Midbrain (tissue), 1 donor: ENCODE results near the gene AUNIP.

Experiments used
- DNase-seq: peaks from one replicate; lab custom pipeline; 2025; lab: John Stamatoyannopoulos, UW

The AUNIP gene

DNA sequence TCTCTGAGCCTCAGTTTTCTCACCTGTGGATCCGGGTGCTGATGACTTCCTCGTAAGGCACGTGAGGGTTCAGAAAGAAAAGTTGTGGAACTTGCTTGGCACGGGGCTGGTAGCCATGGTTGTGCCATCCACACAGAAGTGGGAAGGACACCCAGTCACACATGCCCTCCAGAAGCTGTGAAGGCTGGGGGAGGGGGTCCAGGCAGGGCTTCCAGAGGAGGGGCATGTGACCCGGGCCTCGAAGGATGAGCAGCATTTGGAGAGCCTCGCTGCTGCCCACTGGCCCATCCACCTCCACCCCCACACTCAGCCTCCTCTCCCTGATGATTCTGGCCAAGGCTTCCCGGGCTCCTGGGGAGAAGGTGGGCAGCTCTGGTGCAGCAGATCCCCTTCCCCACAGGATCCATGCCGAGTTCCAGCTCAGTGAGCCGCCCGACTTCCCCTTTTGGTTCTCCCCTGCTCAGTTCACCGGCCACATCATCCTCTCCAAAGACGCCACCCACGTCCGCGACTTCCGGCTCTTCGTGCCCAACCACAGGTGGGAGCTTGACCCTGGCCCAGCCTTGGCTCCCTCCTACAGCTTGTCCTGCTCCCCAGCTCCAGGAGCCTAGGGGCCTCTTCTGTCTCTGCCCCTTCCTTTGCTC lies 49.9 kb downstream of the AUNIP start:
- DNase-seq = no peak

GRCh38 chr1:25808481-25809244 lies 50.6 kb downstream of the AUNIP start:
- DNase-seq = no peak

DNA sequence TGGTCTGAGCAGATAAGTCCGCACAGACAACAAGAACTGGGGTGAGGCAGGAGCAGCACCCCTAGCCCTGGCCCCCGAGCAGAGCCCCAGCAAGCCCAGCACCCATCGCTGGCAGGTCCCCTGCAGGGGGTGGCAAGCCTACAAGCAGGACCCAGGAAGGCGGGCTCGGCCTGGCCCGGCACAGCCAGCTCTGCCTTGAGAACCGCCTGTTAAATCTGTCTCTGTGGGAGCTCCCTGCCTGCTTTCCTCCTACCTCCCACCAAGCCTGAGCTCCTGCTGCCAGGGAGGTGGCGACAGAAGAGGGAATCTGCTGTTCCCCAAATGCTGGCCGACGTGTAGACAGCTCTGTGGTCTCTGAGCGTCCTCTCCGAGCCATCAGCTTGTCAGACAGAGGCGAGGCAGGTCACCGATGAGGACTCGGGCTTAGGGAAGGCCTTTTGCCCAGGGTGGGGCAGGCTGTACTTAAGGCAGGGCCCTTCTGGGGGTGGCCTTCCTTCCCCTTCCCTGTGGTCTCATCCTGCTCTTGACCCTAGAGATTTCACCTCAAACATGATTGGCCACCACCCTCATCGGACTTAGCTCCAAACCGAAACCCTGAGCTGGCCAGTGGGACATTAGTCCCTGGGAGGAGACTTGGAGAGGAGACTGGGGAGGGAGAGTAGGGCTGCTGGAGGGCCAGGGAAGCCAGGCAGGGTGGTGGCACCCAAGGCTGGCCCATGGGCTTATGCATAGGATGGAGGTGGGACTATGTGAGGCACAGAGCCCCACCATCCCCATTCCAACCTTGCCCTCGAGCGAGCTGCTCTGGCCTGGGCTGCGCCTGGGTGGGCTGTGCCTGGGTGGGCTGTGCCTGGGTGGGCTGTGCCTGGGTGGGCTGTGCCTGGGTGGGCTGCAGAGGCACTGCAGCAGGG lies 51.5 kb downstream of the AUNIP start:
- DNase-seq = no peak

DNA sequence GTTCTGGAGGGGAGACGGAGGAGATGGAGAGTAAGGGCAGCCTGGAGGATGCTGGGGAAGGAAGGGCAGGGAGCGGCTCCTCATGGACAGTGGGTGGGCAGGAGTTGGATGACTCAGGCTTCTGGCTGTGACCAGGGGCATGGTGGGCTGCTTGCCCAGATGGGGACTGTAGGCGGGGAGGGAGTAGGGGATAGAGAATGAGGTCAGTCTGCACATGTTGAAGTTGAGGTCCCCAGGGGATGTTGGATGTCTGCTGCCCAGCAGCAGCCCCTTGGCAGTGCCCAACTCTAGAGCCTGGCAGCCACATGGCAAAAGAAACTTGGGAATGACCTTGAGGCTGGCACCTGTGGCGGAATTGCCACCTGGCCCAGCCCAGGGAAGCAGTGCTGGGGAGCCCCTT lies 52.8 kb downstream of the AUNIP start:
- DNase-seq = no peak

- DNase-seq = peak; percentile 62
Measured at GRCh38 chr1:25805863-25806225, 53.4 kb downstream of the AUNIP start.

DNA sequence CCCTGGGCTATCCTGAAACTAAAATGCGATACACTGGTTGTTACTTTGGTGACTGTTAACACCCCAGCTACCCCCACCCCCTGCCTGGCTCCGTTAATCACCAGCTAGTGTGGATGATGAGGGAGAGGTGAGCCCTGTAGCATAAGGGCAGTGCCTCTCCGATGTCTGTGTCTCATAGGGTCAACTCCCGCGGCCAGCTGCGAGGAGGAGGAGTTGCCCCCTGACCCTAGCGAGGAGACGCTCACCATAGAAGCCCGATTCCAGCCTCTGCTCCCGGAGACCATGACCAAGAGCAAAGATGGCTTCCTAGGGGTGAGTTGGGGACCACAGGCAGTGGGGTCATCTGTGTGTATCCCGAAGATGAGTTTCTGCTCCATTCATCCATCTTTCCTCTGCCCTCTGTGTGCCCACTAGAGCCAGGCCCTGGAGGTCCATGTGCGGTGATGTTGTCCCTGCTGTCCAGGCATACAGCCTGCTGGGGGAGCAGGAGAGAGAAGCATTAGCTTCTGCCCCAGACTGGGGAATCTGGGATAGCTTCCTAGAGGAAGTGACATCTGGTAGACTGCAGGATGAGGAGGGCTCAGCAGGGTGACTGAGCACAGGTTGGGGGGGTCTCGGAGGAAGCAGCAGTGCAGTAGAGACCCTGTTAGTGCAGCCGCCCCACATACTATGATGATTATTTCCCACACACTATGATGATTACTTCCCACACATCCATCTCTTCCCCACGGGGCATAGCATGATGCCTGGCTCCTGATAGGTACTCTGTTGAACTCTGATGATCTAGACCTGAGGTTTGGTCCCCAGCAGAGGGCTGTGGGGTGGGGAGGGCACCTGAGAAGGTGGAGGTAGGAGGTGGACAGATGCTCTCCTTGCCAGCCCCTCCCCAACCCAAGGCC lies 54.0 kb downstream of the AUNIP start:
- no peak for DNase-seq

DNA sequence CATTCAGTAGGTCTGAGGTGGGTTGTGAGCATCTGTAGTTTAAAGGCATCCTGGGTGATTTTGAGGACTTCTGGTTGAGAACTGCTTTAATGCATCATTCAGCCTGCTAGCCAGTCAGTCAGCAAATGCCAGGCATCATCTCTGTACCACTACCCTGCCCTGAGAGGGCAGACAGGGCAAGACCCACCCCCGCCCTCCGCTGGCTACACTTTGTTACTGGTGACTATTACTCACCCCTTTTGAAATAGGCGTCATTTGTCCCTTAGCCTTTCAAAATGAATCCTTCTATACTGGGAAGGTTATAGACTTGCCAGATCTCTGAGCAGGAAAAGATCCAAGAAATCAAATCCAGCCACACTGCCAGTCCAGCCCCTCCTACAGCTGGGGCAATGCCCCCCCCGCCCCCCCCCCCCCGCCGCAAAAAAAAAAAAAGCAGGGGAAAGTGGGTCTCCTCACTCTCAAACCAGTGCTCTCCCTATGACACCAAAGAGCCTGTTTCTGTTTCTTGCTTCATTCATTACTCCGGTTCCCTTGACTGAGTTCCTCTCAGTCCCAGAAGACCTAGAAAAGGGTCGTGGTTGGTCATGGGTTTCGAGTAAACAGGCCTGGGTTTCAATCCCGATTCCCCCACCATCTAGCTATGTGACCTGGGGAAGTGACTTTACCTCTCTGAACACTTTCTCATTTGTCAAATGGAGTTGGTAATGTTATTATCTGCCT lies 54.9 kb downstream of the AUNIP start:
- DNase-seq = no peak

DNA sequence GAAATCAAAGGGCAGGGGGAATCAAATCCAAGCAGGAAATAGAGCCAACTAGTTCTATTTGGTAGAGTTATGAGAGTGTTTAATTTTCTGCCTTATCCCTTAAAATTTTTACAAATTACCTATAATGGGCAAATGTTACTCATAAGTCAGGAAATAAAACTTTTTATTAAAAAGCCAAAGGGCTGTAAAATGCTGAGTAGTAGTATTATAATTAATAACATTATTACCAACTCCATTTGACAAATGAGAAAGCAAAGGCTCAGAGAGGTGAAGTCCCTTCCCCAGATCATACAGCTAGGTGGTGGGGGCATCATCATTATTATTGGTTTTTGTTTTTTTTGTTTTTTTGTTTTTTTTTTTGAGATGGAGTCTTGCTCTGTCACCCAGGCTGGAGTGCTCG lies 55.9 kb downstream of the AUNIP start:
- no peak for DNase-seq

DNA sequence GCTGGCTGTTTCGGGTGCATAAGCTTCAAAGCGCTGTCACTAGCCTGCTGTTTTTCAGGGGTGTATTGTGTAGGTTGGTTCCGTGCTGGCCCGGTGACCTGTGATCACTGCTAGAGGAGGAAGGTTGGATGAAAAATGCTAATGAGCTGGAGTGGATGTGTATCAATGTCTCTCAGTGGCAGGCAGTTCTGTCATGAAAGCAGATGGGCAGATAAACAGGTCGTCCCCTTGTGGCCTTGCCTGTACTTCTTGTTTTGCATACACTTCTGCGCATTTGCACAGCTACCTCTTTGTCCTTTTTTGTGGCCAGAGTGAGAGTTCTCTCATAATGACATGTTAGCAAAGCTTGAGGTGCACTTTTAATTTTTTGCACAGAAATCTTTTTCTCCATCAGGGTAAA lies 56.3 kb downstream of the AUNIP start:
- no peak for DNase-seq

GRCh38 chr1:25800703-25801377 lies 58.4 kb downstream of the AUNIP start:
- no peak for DNase-seq

- DNase-seq = peak; percentile 50
Measured at GRCh38 chr1:25799935-25800702, 59.1 kb downstream of the AUNIP start, which contains the start of gene SELENON. TSS of gene SELENON (plus strand) at chr1:25800193. CDS start at chr1:25800231, 38 bp downstream.

DNA sequence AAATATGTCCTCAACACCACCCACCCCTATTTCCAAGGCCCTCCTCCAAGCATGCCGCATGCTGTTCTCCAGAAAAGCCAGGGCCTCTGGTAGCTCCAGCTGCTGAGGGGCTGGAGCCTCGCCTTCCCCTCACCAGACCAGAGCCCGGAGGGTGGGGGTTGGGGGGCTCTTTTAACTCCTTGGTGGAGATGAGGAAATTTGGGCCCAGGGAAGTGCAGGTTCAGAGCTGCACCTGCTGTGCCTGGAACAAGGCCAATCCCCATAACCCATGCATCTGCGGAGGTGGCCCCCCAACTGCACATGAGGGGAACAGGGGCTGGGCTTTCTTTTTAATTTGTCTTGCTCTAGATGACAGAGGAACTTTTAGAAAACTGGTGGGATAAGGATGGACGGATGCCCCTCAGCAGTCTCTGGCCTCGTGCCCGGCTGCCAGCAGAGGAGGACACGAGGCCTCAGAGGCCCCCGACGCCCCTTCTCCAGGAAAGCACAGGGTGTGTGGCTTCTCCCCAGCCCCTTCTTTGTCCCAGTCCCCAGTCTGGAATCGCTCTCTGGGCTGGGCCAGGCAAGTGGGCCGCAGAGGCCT lies 59.8 kb downstream of the AUNIP start:
- DNase-seq = no peak

- DNase-seq = no peak
Measured at GRCh38 chr1:25798666-25799351, 60.4 kb downstream of the AUNIP start.

DNA sequence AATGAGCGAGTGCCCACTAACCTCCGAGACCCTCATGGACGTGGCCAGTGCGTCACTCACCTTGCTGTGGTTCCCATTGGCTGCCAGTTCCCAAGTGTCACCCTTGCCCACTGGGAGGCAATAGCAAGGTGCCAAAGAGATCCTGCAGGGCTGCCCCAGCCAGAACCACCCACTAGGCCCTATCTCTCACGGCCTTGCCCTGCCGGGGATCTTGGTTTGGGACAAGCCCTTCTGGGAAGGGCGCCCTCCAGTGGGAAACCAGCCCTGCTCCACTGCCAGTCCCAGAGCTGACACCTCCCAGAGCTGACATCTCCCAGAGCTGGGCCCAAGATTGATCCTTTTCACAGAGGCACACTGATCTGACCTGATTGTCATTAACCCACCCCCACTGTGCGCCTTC lies 61.3 kb downstream of the AUNIP start:
- DNase-seq = no peak

DNA sequence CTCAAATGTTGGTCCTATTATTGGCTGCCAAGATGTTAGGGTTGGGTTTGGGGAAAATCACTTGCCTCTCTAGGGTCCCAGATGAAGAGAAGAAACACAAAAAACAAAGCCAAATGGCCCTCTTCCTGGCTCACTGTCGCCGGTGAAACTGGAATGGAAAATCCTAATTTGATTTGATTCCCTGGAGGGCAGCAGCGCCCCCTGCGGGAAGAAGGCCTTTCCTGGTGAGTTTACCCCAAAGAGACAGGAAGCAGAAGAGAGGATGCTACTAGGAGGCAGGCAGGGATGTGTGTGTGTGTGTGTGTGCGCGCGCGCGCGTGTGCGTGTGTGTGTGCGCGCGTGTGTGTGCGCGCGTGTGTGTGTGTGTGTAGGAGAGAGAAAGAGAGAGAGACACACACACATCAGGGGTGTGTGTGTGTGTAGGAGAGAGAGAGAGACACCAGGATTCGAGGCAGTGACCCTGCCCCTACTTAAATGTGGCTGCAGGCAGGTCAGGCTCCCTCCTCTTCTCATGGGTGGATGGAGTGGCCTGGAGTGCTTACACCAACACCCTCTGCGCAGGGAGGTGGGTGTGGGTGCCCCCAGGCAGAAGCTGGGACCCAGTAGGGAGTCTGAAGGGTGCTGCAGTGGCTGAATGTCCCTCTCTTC lies 62.3 kb downstream of the AUNIP start:
- DNase-seq = peak; percentile 69

DNA sequence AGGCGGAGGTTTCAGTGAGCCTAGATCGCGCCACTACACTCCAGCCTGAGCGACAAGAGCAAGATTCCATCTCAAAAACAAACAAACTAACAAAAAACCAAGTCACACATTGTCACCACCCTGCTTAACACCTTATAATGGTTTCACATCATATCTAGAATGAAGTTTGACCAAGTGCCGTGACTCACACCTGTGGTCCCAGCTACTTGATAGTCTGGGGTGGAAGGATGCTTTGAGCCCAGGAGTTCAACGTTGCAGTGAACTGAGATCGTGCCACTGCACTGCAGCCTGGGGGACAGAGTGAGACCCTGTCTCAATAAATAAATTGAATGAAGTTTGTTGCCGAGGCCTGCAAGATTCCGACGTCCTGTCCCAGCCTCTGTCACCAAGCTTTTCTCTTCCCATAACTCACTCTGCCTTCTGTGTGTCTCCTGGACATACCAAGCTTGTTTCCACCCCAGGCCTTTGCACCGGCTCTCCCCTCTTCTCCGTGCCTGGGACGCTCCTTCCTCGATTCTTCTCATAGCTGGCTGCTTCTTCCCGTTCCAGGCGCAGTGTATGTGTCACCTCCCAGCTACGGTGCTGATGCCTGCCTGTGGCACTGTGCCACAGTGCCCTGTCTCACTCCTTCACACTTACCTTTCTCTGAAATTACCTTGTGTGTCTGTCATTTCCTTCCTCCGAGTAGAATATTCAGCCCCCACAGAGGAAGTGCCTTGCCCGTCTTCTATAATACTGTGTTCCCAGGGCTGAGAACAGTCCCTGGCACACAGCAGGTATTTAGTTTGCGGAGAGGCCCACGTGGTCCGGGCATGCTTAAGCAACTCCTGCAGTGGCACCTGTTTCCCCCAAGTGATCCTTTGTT lies 63.1 kb downstream of the AUNIP start:
- no peak for DNase-seq

DNA sequence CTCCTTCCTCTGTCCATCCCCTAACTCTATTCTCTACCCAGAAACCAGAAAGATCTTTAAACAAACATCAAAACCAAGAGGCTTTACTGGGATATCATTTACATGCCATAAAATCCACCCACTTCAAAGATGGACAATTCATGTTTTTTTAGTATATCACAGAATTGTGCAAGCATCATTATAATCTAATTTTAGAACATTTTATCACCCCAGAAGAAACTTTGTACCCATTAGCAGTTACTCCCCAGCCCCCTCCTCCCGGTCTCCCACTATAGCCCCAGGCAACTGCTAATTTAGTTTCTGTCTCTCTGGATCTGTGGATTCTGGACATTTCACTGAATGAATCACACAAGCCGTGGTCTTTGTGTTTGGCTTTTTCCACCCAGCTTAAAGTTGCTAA lies 64.0 kb downstream of the AUNIP start:
- DNase-seq = no peak
